Uterus (tissue), 4 donors: ENCODE measurements around the gene NUP85. TPM values are rescaled to one million over a fixed set of nuclear protein-coding genes. Genes with fewer than 3 reads are reported as not detected.

Source experiments
- DNase-seq, 2 donors: peaks; one replicate each; pipeline ENCODE4 v3.0.0-alpha.2; 2019 to 2020
- H3K27ac ChIP-seq, 2 donors: fragments of 200-600 bp; sonication (generic); 1 replicate in 1 of 2; 2 replicates in 1 of 2; pipeline ENCODE4 v1.5.1; 2016 to 2018
- H3K27me3 ChIP-seq, 2 donors: fragments of 200-600 bp; sonication (generic); one replicate each; pipeline ENCODE4 v1.5.1; 2018 to 2019; ENCODE audit warnings: control low read depth in 1 of 2
- H3K36me3 ChIP-seq, 2 donors: fragments of 200-600 bp; sonication (generic); one replicate each; pipeline ENCODE4 v1.5.1; 2019; ENCODE audit warnings: control low read depth in 1 of 2
- H3K4me1 ChIP-seq, 2 donors: fragments of 200-600 bp; sonication (generic); one replicate each; pipeline ENCODE4 v1.5.1; 2018 to 2019; ENCODE audit warnings: control low read depth in 1 of 2
- H3K4me3 ChIP-seq, 2 donors: fragments of 200-600 bp; sonication (generic); 1 replicate in 1 of 2; 2 replicates in 1 of 2; pipeline ENCODE4 v1.5.1; 2018 to 2019; ENCODE audit warnings: mild to moderate bottlenecking in 1 of 2
- H3K9me3 ChIP-seq, 2 donors: fragments of 200-600 bp; sonication (generic); one replicate each; pipeline ENCODE4 v1.5.1; 2019; ENCODE audit warnings: control low read depth in 1 of 2
- POLR2A ChIP-seq, 2 donors: fragments of 450-650 bp; IDR thresholded peaks; one replicate each; pipeline ENCODE4 v1.6.1; 2016; ENCODE audit warnings: antibody characterized with exemption in 2 of 2, mild to moderate bottlenecking in 1 of 2, moderate library complexity in 1 of 2
- intact Hi-C: fragments of 100-400 bp; cut with DNase I; formaldehyde crosslinking; loops from one replicate; pipeline ENCODE4 v1.15.1; 2023; ENCODE audit warnings: low total_unique reads
- total RNA-seq, 4 donors: library from RNA; depleted of rRNA in 3 of 4; stranded (reverse); fragments of >200 nt in 3 of 4; gene quantifications; one replicate each; pipeline versions ENCODE4 v1.1.0 to v1.2.4, GENCODE V29; 2014 to 2023
- TF ChIP-seq, protein P1 (sequence below), 4 experiments: fragments of 200-600 bp in 2 of 4; fragments of 450-650 bp in 2 of 4; sonication (generic) in 2 of 4; IDR thresholded peaks; one replicate each; pipeline ENCODE4 v1.5.1; 2016 to 2019; ENCODE audit warnings: antibody characterized with exemption in 4 of 4, mild to moderate bottlenecking in 2 of 4, moderate library complexity in 1 of 4
- donor health status: DM: yes; HTN: yes; CAD: no.

The NUP85 gene
- total RNA-seq, 4 donors from 2014 or later = 17.1 to 108 (median 39.1) TPM

DNA sequence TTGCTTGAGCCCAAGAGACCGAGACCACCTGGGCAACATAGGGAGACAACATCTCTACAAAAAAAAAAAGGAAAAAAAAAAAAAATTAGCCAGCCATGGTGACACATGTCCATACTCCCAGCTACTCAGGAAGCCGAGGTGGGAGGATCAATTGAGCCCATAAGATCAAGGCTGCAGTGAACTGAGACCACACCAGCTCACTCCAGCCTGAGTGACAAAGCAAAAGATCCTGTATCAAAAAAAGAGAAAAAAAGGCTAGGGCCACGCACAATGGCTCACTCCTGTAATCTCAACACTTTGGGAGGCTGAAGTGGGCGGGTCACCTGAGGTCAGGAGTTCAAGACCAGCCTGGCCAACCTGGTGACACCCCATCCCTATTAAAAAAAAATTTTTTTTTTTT is 36.5 kb upstream of the NUP85 start:
- no peaks in the 10 kb centered on the region for H3K36me3 ChIP-seq
- no peak overlapping the region for H3K27ac ChIP-seq

DNA sequence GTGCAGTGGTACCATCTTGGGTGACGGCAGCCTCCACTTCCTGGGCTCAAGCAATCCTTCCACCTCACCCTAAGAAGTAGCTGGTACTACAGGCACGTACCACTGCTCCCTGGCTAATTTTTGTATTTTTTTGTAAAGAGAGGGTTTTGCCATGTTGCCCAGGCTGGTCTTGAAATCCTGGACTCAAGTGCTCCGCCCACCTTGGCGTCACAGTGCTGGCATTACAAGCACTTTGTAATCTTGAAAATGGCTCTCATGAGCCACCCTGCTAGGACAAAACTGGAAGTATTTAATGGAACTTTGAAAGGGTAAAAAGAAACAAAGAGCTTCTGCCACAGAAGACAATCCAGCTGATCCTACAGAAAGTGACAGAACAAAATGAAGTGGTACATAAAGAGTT is 32.0 kb upstream of the NUP85 start:
- Histone ChIP-seq H3K4me3 (no peak overlapping the region), H3K4me1 (no peaks in the 10 kb centered on the region), H3K9me3 (no peaks in the 10 kb centered on the region), H3K27me3 (no peaks in the 10 kb centered on the region), H3K36me3 (no peaks in the 10 kb centered on the region), H3K27ac (no peak overlapping the region)
- intact Hi-C loops = no loop called here
- no peak for DNase-seq
- no peak for TF ChIP-seq POLR2A (IDR thresholded peaks at IDR 0.05)
- TF ChIP-seq, protein P1, sequence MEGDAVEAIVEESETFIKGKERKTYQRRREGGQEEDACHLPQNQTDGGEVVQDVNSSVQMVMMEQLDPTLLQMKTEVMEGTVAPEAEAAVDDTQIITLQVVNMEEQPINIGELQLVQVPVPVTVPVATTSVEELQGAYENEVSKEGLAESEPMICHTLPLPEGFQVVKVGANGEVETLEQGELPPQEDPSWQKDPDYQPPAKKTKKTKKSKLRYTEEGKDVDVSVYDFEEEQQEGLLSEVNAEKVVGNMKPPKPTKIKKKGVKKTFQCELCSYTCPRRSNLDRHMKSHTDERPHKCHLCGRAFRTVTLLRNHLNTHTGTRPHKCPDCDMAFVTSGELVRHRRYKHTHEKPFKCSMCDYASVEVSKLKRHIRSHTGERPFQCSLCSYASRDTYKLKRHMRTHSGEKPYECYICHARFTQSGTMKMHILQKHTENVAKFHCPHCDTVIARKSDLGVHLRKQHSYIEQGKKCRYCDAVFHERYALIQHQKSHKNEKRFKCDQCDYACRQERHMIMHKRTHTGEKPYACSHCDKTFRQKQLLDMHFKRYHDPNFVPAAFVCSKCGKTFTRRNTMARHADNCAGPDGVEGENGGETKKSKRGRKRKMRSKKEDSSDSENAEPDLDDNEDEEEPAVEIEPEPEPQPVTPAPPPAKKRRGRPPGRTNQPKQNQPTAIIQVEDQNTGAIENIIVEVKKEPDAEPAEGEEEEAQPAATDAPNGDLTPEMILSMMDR (IDR thresholded peaks at IDR 0.05) = no peak

More for the DNA sequence above, 36.5 kb upstream of the NUP85 start:
- TF ChIP-seq, protein P1 (IDR thresholded peaks at IDR 0.05) = no peak
- TF ChIP-seq POLR2A (IDR thresholded peaks at IDR 0.05) = no peak
- Histone ChIP-seq H3K4me3 (no peak overlapping the region), H3K4me1 (no peaks in the 10 kb centered on the region), H3K27me3 (no peaks in the 10 kb centered on the region), H3K9me3 (no peaks in the 10 kb centered on the region)
- intact Hi-C loops = no loop called here
- DNase-seq = no peak

DNA sequence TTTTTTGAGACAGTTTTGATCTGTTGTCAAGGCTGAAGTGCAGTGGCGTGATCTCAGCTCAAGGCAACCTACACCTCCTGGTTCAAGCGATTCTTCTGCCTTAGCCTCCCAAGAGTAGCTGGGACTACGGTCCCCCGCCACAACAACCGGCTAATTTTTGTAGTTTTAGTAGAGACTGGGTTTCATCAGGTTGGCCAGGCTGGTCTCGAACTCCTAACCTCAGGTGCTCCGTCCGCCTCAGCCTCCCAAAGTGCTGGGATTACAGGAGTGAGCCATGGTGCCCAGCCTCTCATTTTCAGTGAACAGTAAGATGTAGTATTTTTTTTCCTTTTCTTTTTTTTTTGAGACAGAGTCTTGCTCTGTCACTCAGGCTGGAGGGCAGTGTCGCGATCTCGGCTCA is 30.5 kb upstream of the NUP85 start:
- no peak overlapping the region for H3K27ac ChIP-seq
- DNase-seq = no peak
- no peaks in the 10 kb centered on the region for H3K36me3 ChIP-seq
- H3K9me3 ChIP-seq = no peaks in the 10 kb centered on the region
- no peaks in the 10 kb centered on the region for H3K4me1 ChIP-seq
- no peaks in the 10 kb centered on the region for H3K27me3 ChIP-seq
- H3K4me3 ChIP-seq = no peak overlapping the region
- no peak for TF ChIP-seq POLR2A (IDR thresholded peaks at IDR 0.05)
- TF ChIP-seq, protein P1 (IDR thresholded peaks at IDR 0.05) = no peak
- intact Hi-C loops = no loop called here

DNA sequence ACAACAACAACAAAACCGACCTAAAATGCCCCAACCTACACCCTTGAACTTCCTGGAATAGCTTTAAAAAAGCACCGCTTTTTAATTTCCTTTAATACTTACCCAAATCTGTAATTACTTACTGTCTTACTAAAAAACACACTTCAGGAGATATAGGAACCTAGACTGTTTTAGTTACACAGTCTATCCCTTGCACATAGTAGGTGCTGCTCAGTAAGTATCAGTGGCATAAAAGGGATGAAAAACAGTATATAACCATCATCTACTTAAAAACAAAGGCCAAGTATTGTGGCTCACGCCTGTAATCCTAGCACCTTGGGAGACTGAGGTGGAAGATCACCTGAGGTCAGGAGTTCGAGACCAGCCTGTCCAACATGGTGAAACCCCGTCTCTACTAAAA is 28.9 kb upstream of the NUP85 start:
- no peaks in the 10 kb centered on the region for H3K36me3 ChIP-seq

DNA sequence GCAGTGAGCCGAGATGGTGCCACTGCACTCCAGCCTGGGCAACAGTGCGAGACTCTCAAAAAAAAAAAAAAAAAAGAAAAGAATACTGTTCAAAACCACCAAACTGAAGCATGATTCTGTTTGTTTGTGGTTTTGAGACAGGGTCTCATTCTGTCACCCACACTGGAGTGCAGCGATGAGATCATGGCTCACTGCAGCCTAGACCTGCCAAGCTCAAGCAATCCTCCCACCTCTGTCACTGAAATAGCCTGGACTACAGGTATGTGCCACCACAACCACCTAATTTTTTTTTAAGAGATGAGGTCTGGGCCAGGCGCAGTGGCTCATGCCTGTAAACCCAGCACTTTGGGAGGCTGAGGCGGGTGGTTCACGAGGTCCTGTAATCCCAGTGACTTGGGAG is 27.0 kb upstream of the NUP85 start:
- intact Hi-C loops = no loop called here
- H3K27me3 ChIP-seq = no peaks in the 10 kb centered on the region
- no peaks in the 10 kb centered on the region for H3K9me3 ChIP-seq
- H3K4me3 ChIP-seq = no peak overlapping the region
- no peak overlapping the region for H3K27ac ChIP-seq
- no peaks in the 10 kb centered on the region for H3K36me3 ChIP-seq
- no peak for DNase-seq
- H3K4me1 ChIP-seq = no peaks in the 10 kb centered on the region
- TF ChIP-seq, protein P1 (IDR thresholded peaks at IDR 0.05) = no peak
- TF ChIP-seq POLR2A (IDR thresholded peaks at IDR 0.05) = no peak

More for the DNA sequence above, 28.9 kb upstream of the NUP85 start:
- no peak for TF ChIP-seq POLR2A (IDR thresholded peaks at IDR 0.05)
- TF ChIP-seq, protein P1 (IDR thresholded peaks at IDR 0.05) = no peak
- Histone ChIP-seq H3K27ac (no peak overlapping the region), H3K9me3 (no peaks in the 10 kb centered on the region), H3K4me1 (no peaks in the 10 kb centered on the region), H3K27me3 (no peaks in the 10 kb centered on the region), H3K4me3 (no peak overlapping the region)
- intact Hi-C loops = no loop called here
- DNase-seq = no peak
